ENCODE results near the gene KLHL36.
A peak's percentile ranks its signal among the peaks of the same experiment; 100 is the strongest.
"Not testable (repeated sequence)": the region's sequence is repeated elsewhere in the genome, so short reads cannot be mapped to it uniquely, and the experiment has no call there.

The KLHL36 gene

GRCh38 chr16:84616515-84616914 lies 31.8 kb upstream of the KLHL36 start:
- DNase-seq (ENCODE audit: low spot score) = no peak

GRCh38 chr16:84617041-84617790 lies 31.1 kb upstream of the KLHL36 start:
- DNase-seq (ENCODE audit: low spot score) = no peak

GRCh38 chr16:84617791-84618580 lies 30.3 kb upstream of the KLHL36 start, which contains the start of gene COTL1:
TSS of gene COTL1 (minus strand) at chr16:84618078. CDS start at chr16:84617914, 164 bp downstream.
- peak; percentile 55 for DNase-seq (ENCODE audit: low spot score)

GRCh38 chr16:84618581-84619460 lies 29.5 kb upstream of the KLHL36 start:
- no peak for DNase-seq (ENCODE audit: low spot score)

GRCh38 chr16:84620913-84621312 lies 27.4 kb upstream of the KLHL36 start:
- not testable (repeated sequence) for DNase-seq (ENCODE audit: low spot score)

- DNase-seq (ENCODE audit: low spot score) = no peak
These were observed 22.8 kb upstream of the KLHL36 start for GRCh38 chr16:84625556-84625955.

GRCh38 chr16:84628226-84628731 lies 20.0 kb upstream of the KLHL36 start:
- no peak for DNase-seq (ENCODE audit: low spot score)

- no peak for DNase-seq (ENCODE audit: low spot score)
These were observed 18.7 kb upstream of the KLHL36 start for GRCh38 chr16:84629580-84629979.

GRCh38 chr16:84630009-84630408 lies 18.3 kb upstream of the KLHL36 start:
- no peak for DNase-seq (ENCODE audit: low spot score)

GRCh38 chr16:84630446-84631152 lies 17.7 kb upstream of the KLHL36 start:
- DNase-seq (ENCODE audit: low spot score) = no peak

GRCh38 chr16:84631153-84631466 lies 17.2 kb upstream of the KLHL36 start:
- DNase-seq (ENCODE audit: low spot score) = no peak

- DNase-seq (ENCODE audit: low spot score) = no peak
These were observed 16.4 kb upstream of the KLHL36 start for GRCh38 chr16:84631886-84632285.

GRCh38 chr16:84632862-84633261 lies 15.4 kb upstream of the KLHL36 start:
- not testable (repeated sequence) for DNase-seq (ENCODE audit: low spot score)

- no peak for DNase-seq (ENCODE audit: low spot score)
These were observed 14.7 kb upstream of the KLHL36 start for GRCh38 chr16:84633622-84634021.

- DNase-seq (ENCODE audit: low spot score) = no peak
These were observed 12.6 kb upstream of the KLHL36 start for GRCh38 chr16:84635702-84636101.

- no peak for DNase-seq (ENCODE audit: low spot score)
These were observed 10.6 kb upstream of the KLHL36 start for GRCh38 chr16:84637709-84638108.

- DNase-seq (ENCODE audit: low spot score) = no peak
These were observed 10.0 kb upstream of the KLHL36 start for GRCh38 chr16:84638231-84638806.

- no peak for DNase-seq (ENCODE audit: low spot score)
These were observed 8.2 kb upstream of the KLHL36 start for GRCh38 chr16:84640145-84640544.

GRCh38 chr16:84641643-84642358 lies 6.5 kb upstream of the KLHL36 start:
- DNase-seq (ENCODE audit: low spot score) = no peak

GRCh38 chr16:84643180-84643583 lies 5.1 kb upstream of the KLHL36 start:
- no peak for DNase-seq (ENCODE audit: low spot score)

- DNase-seq (ENCODE audit: low spot score) = no peak
These were observed 4.6 kb upstream of the KLHL36 start for GRCh38 chr16:84643674-84644073.
